Measurements from ENCODE around the gene MTERF1. TPM values are rescaled to one million over a fixed set of nuclear protein-coding genes. Genes with fewer than 3 reads are reported as not detected.
A peak's percentile ranks its signal among the peaks of the same experiment; 100 is the strongest.

MTERF1 gene
- total and polyA plus RNA-seq, 9 of the 15 experiments (the other 6 are each of a cell fraction or from before 2014, with no cell fraction given) = 15.7 to 49.2 (median 29.1) TPM

DNA sequence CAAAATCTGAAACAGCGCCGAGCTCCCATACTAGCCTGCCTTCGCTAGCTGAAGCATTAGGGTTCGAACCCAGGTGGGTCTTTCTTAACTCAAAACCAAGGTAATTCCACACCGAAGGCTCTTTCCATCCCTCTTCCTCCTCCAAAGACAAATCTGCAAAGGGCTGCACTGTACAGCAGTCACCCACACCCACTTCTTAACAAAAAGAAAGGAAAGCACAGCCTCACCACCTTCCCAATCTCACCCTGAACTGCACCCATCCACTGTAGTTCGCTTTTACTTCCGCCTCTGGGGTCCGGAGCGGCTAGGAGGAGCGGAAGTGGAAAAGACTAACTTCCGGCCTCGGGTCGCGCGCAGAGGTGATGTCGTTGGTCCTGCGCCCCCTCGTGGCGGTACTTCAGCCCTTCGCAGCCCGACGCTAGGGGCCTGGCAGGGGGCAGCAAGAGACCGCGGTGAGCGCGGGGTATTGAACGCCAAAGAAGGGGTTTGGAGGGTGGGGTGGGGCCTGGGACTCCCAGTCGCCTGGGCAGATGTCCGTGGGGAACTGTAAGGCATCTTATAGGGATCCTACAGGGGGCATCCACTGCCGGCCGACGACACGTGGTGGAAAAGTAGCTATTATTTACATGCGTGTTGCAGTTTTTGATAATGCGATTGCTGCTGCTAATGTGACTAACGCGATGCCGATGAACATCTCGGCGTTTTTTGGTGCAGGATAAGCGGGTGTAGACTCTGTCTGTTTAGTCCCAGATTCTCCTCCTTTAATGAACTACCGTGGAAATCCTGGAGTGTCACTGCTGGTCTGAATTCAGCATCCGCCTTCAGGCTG is at the start of gene MTERF1 (continued):
- TF ChIP-seq, protein P1, sequence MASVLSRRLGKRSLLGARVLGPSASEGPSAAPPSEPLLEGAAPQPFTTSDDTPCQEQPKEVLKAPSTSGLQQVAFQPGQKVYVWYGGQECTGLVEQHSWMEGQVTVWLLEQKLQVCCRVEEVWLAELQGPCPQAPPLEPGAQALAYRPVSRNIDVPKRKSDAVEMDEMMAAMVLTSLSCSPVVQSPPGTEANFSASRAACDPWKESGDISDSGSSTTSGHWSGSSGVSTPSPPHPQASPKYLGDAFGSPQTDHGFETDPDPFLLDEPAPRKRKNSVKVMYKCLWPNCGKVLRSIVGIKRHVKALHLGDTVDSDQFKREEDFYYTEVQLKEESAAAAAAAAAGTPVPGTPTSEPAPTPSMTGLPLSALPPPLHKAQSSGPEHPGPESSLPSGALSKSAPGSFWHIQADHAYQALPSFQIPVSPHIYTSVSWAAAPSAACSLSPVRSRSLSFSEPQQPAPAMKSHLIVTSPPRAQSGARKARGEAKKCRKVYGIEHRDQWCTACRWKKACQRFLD (CRISPR knock-in tag; IDR thresholded peaks at IDR 0.05) = no peak
- TF ChIP-seq CHD4 (IDR thresholded peaks at IDR 0.05; ENCODE audit: insufficient read depth, insufficient replicate concordance, low read depth, low read length, poor library complexity, severe bottlenecking) (no peak), MIER1 (IDR thresholded peaks at IDR 0.05; ENCODE audit: low read depth) (no peak), CUX1 (CRISPR knock-in tag; IDR thresholded peaks at IDR 0.05) (no peak), ZNF444 (CRISPR knock-in tag; IDR thresholded peaks at IDR 0.05) (no peak), TEAD2 (tag; IDR thresholded peaks at IDR 0.05) (no peak), ZNF766 (CRISPR knock-in tag; conservative IDR thresholded peaks at IDR 0.05) (0 out of 2 replicates have a peak, but pooled peaks have one; percentile 68), FOXM1 (IDR thresholded peaks at IDR 0.05; ENCODE audit: low read depth) (peak; percentile 55; the same call in 1 of the 2 replicates), FOXM1 (CRISPR knock-in tag; IDR thresholded peaks at IDR 0.05; ENCODE audit: low read depth) (peak; percentile 69; the same call in 1 of the 2 replicates), TSC22D4 (tag; IDR thresholded peaks at IDR 0.05) (no peak), POLR2AphosphoS2 (IDR thresholded peaks at IDR 0.05; ENCODE audit: low read length) (peak; percentile 75; the same call in 1 of the 2 replicates), ETV5 (CRISPR knock-in tag; IDR thresholded peaks at IDR 0.05; ENCODE audit: low read depth) (peak; percentile 91), RNF2 (IDR thresholded peaks at IDR 0.05) (peak; percentile 69; the same call in 1 of the 2 replicates), TCF7L2 (IDR thresholded peaks at IDR 0.05; ENCODE audit: low read depth, low read length) (peak; percentile 64; the same call in 1 of the 2 replicates), MCM7 (IDR thresholded peaks at IDR 0.05) (no peak)
- TF ChIP-seq, protein P2, sequence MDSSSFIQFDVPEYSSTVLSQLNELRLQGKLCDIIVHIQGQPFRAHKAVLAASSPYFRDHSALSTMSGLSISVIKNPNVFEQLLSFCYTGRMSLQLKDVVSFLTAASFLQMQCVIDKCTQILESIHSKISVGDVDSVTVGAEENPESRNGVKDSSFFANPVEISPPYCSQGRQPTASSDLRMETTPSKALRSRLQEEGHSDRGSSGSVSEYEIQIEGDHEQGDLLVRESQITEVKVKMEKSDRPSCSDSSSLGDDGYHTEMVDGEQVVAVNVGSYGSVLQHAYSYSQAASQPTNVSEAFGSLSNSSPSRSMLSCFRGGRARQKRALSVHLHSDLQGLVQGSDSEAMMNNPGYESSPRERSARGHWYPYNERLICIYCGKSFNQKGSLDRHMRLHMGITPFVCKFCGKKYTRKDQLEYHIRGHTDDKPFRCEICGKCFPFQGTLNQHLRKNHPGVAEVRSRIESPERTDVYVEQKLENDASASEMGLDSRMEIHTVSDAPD (CRISPR knock-in tag; IDR thresholded peaks at IDR 0.05) = 0 out of 2 replicates have a peak, but pooled peaks have one; percentile 29
- TF ChIP-seq, protein P3, sequence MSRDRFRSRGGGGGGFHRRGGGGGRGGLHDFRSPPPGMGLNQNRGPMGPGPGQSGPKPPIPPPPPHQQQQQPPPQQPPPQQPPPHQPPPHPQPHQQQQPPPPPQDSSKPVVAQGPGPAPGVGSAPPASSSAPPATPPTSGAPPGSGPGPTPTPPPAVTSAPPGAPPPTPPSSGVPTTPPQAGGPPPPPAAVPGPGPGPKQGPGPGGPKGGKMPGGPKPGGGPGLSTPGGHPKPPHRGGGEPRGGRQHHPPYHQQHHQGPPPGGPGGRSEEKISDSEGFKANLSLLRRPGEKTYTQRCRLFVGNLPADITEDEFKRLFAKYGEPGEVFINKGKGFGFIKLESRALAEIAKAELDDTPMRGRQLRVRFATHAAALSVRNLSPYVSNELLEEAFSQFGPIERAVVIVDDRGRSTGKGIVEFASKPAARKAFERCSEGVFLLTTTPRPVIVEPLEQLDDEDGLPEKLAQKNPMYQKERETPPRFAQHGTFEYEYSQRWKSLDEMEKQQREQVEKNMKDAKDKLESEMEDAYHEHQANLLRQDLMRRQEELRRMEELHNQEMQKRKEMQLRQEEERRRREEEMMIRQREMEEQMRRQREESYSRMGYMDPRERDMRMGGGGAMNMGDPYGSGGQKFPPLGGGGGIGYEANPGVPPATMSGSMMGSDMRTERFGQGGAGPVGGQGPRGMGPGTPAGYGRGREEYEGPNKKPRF (IDR thresholded peaks at IDR 0.05; ENCODE audit: low read depth, low read length) = no peak

Measured in K562 (cell line).